ENCODE results near the gene TBC1D5. TPM values are rescaled to one million over a fixed set of nuclear protein-coding genes. Genes with fewer than 3 reads are reported as not detected.

Gene TBC1D5
- polyA plus RNA-seq, 1 experiment: 44.6 TPM

GRCh38 chr3:17155951-17156350 lies 586.5 kb downstream of the TBC1D5 start:
- DNase-seq (ENCODE audit: low read depth, low spot score): no peak
- ChIA-PET CTCF (no interaction called here), POLR2A (no interaction called here)
- H3K27ac ChIP-seq (ENCODE audit: low read depth, low read length): no peak overlapping the region
- H3K4me3 ChIP-seq (ENCODE audit: low read depth, low read length): no peak overlapping the region
- H3K9me3 ChIP-seq (ENCODE audit: control insufficient read depth, insufficient read depth, low read length): no peaks in the 10 kb centered on the region; the same call in none of the 2 replicates
- no peaks in the 10 kb centered on the region for H3K27me3 ChIP-seq (ENCODE audit: control insufficient read depth, insufficient read depth, low read length)
- no peak for TF ChIP-seq CTCF (IDR thresholded peaks at IDR 0.05; ENCODE audit: low read depth, low read length)

GRCh38 chr3:17154941-17155340 lies 587.5 kb downstream of the TBC1D5 start:
- TF ChIP-seq CTCF (IDR thresholded peaks at IDR 0.05; ENCODE audit: low read depth, low read length): no peak
- H3K4me3 ChIP-seq (ENCODE audit: low read depth, low read length): no peak overlapping the region
- ChIA-PET CTCF (interaction anchor here (0.7 kb wide), 1 partner anchor 826 kb away, joined by 3 read pairs; no protein-coding TSS in a partner anchor), POLR2A (no interaction called here)
- DNase-seq (ENCODE audit: low read depth, low spot score): no peak
- H3K9me3 ChIP-seq (ENCODE audit: control insufficient read depth, insufficient read depth, low read length): no peaks in the 10 kb centered on the region; the same call in none of the 2 replicates
- H3K27me3 ChIP-seq (ENCODE audit: control insufficient read depth, insufficient read depth, low read length): no peaks in the 10 kb centered on the region
- no peak overlapping the region for H3K27ac ChIP-seq (ENCODE audit: low read depth, low read length)

- TF ChIP-seq CTCF (IDR thresholded peaks at IDR 0.05; ENCODE audit: low read depth, low read length): no peak
- CTCF ChIA-PET: interaction anchor here (0.7 kb wide), 1 partner anchor 827 kb away, joined by 3 read pairs; no protein-coding TSS in a partner anchor
- POLR2A ChIA-PET: no interaction called here
- Histone ChIP-seq H3K27me3 (ENCODE audit: control insufficient read depth, insufficient read depth, low read length) (no peaks in the 10 kb centered on the region), H3K27ac (ENCODE audit: low read depth, low read length) (no peak overlapping the region), H3K9me3 (ENCODE audit: control insufficient read depth, insufficient read depth, low read length) (no peaks in the 10 kb centered on the region; the same call in none of the 2 replicates), H3K4me3 (ENCODE audit: low read depth, low read length) (no peak overlapping the region)
- DNase-seq (ENCODE audit: low read depth, low spot score): no peak
These were observed 588.2 kb downstream of the TBC1D5 start for GRCh38 chr3:17154221-17154620.

GRCh38 chr3:17153209-17153608 lies 589.2 kb downstream of the TBC1D5 start:
- DNase-seq (ENCODE audit: low read depth, low spot score): no peak
- Histone ChIP-seq H3K27me3 (ENCODE audit: control insufficient read depth, insufficient read depth, low read length) (no peaks in the 10 kb centered on the region), H3K4me3 (ENCODE audit: low read depth, low read length) (no peak overlapping the region), H3K9me3 (ENCODE audit: control insufficient read depth, insufficient read depth, low read length) (no peaks in the 10 kb centered on the region; the same call in none of the 2 replicates), H3K27ac (ENCODE audit: low read depth, low read length) (no peak overlapping the region)
- no peak for TF ChIP-seq CTCF (IDR thresholded peaks at IDR 0.05; ENCODE audit: low read depth, low read length)
- ChIA-PET CTCF (no interaction called here), POLR2A (no interaction called here)

- TF ChIP-seq CTCF (IDR thresholded peaks at IDR 0.05; ENCODE audit: low read depth, low read length): no peak
- CTCF ChIA-PET: interaction anchor here (0.6 kb wide), 1 partner anchor 26 kb away, joined by 3 read pairs; no protein-coding TSS in a partner anchor
- Histone ChIP-seq H3K27me3 (ENCODE audit: control insufficient read depth, insufficient read depth, low read length) (no peaks in the 10 kb centered on the region), H3K9me3 (ENCODE audit: control insufficient read depth, insufficient read depth, low read length) (no peaks in the 10 kb centered on the region; the same call in none of the 2 replicates), H3K4me3 (ENCODE audit: low read depth, low read length) (no peak overlapping the region), H3K27ac (ENCODE audit: low read depth, low read length) (no peak overlapping the region)
- DNase-seq (ENCODE audit: low read depth, low spot score): no peak
- POLR2A ChIA-PET: no interaction called here
These were observed 590.6 kb downstream of the TBC1D5 start for GRCh38 chr3:17151598-17152373.

Measured in AG04450 (cell line).